ENCODE measurements around the gene RUNX3.

RUNX3 gene

DNA sequence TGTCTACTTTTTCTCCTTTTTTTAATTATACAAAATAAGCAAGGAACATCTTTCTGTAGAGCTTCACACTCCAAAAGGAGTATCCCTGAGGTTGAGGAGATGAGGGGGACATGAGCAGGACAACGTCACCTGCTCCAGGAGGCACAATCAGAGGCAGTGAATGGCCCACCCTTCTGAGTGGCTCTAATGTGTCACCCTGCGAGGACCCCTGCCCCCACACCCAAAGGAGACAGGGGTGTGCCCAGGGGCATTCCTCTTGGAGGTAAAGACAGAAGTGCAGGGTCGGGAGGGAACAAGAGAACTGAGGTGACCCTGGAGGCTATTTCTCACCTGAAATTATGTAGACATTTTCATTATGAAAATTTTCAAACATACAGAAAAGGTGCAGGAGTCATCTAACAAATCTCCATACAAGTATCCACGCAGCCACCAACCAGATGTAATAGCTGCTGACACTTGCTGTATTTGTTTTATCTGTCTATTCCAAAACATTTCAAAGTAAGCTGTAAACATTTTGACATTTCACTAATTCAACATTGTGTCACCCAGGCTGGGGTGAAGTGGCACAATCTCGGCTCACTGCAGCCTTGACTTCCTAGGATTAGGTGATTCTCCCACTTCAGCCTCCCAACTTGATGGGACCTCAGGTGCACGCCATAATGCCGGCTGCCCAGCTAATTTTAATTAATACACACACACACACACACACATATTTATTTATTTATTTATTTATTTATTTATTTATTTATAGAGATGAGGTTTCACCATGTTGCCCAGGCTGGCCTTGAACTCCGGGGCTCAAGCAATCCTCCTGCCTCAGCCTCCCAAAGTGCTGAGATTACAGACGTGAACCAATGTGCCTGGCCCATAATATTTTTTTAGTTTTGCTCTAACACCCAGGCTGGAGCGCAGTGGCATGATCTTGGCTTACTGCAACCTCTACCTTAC is 70.7 kb downstream of the RUNX3 start:
- no peak for DNase-seq

DNA sequence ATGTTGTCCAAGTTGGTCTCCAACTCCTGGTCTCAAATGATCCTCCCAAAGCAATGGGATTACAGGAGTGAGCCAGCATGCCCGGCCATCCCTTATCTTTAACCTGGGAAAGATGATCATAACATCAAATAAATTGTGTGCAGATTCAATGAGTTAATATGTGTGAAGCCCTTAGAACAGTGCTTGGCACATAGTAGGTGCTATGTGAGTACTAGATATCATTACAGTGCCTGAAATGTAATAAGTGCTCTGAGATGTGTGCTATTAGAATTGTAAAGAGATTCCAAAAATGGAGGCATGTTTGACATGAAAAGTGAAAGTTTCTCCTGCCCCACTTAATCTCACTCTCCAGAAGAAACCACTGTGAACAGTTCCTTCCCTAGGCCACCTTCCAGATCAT is 71.8 kb downstream of the RUNX3 start:
- no peak for DNase-seq

DNA sequence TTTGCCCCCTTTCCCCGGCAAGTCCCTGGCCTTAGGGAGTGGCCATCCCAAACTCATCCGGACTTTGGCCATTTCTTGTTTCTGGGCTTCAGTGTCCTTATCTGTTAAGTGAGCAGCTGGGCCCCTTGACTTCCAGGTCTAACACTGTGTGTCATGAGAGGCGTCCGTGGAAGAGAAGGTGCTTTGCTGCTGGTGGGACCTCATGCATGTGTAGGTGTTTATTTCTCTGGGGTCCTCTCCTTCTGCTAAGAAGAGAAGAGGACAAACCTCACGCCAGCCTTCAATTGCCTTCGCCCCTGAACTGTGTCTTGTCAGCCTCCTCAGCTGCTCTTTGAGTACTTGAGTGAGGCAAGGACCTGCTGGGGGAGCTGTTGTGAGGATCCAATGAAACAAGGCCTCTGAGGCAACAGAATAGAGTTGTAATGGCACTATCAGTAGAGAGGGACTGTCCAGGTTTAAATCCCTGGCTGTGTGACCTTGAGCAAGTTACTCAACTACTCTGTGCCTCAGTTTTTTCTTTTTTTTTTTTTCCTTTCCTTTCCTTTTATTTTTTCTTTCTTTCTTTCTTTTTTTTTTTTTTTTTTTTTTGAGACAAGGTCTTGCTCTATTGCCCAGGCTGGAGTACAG is 72.5 kb downstream of the RUNX3 start:
- no peak for DNase-seq

DNA sequence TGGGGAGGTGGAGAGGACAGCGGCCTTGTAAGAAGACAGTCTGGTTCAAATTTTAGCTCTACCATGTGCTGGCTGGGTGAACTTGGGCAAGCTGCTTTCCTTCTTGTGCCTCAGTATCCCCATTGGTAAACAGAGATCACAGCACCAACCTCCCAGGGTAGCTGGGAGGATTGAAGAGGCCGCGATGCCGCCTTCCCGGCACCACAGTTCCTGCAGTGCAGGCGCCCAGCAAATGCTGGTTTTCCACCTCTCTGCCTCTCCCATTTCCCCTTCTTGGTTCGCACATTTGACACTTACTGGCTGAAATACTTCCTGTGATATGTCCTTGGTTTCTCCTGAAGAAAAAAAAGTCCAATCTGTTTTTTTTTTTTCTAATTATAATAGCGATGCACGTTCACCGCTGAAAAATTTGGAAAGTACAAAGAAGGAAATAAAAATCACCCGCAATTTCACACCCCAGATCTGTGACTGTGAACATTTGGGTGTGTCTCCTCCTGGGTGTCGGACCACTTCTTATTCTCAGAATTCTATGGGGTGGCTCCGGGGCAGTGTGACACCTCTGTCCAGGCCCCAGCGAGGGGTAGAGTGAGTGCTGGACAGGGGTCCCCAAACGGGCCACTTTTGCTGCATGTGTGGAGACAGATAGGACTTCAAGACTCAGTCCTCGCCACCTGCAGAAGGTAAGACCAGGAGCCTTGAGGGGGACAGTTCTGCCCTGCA is 73.1 kb downstream of the RUNX3 start:
- DNase-seq = no peak

DNA sequence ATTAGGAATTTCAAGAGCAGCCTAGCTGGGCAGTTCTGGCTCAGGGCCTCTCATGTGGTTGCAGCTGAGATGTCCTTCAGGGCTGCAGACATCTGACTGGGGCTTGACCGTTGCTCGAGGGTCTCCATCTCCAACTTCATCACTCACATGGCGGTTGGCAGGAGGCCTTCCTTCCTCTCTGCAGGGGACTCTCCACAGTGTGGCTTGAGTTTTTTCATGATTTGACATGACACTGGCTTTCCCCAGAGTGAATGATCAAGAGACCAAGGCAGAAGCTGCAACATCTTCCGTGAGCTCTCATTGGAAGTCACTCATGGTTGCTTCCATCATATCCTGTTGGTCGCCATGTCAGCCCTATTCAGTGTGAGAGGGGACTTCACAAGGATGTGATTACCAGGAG is 74.6 kb downstream of the RUNX3 start:
- no peak for DNase-seq

DNA sequence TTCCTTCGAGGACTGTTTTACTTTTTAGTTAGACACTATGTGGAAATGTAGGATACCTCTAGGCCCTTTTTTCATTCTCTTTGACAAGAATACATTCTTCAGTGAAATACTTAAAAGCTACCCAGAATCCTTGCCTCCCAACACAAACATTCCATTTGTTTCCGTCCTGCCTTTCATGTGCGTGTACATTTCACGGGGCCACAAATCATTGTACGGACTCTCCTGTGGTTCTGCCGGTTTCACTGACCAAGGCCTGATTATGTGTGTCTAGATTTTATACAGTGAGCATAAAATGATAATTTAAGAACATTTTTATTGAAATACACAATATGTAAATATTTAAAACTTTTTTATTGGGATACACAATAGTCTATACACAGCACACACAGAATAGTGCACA is 76.4 kb downstream of the RUNX3 start:
- DNase-seq = no peak

DNA sequence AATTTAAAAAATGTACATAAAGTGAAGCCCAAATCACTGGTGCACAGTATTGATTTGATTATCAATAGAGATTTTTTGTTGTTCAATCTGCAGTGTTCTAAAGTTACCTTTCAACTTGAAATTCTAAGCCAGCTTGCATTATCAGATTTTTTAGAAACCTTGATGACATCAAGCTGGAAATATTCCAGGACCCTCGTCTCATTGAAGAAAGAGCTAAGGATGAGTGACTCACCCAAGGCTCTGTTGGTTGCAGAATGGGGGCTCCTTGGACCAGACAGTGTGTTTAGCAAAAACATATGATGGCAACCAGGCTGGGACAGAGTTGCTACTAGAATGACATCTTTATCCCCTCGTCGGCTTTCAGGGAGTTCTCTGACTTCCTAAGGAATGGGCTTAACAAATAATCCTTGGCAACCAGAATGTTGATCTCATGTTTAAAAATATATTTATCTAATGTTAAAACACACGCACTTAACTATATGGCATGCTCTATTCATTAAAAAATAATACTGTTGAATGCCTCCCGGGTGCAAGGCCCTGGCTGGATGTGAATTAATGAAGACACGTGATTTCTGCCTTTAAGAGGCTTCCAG is 79.7 kb downstream of the RUNX3 start:
- DNase-seq = no peak

DNA sequence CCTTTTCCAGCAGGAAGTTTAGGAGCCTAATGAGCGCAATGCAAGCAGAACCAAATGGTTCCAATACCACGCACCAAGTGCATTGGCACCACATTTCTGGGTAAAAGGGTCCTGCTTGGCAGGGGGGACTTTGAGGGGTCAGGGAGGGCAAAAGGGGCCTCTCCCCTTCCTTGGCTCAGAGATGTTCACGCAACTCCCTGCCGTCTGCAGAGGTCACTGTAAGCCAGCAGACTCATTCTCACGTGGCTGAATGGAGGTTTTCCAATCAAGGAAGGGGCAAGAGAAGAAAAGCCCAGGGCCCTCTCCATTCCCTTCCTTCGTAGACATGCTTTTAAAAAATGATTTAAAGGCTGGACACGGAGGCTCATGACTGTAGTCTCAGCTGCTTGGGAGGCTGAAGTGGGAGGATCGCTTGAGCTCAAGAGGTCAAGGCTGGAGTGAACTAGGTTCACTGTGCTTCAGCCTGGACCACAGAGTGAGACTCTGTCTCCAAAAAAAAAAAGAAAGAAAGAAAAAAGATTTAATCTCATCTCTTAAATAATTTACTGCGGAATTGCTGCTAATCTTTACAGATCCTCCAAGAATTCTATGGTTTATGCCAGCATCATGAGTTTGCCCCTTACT is 80.3 kb downstream of the RUNX3 start:
- DNase-seq = no peak

Measured in NCI-H1092 (cell line).